Prostate gland (tissue), 2 donors: ENCODE results near the gene APOBEC3H.

Experiments
- POLR2AphosphoS5 ChIP-seq: sonication (generic); formaldehyde crosslinking; IDR thresholded peaks from one replicate; pipeline ENCODE4 v1.6.1; 2017; ENCODE audit warnings: antibody characterized with exemption
- TF ChIP-seq, protein P1 (sequence below), 4 experiments: fragments of 200-600 bp in 2 of 4; fragments of 450-650 bp in 2 of 4; sonication (generic) in 2 of 4; IDR thresholded peaks; 1 replicate in 3 of 4; 2 replicates in 1 of 4; pipeline ENCODE4 v1.5.1; 2016 to 2019; ENCODE audit warnings: antibody characterized with exemption in 4 of 4, mild to moderate bottlenecking in 2 of 4, moderate library complexity in 2 of 4

DNA sequence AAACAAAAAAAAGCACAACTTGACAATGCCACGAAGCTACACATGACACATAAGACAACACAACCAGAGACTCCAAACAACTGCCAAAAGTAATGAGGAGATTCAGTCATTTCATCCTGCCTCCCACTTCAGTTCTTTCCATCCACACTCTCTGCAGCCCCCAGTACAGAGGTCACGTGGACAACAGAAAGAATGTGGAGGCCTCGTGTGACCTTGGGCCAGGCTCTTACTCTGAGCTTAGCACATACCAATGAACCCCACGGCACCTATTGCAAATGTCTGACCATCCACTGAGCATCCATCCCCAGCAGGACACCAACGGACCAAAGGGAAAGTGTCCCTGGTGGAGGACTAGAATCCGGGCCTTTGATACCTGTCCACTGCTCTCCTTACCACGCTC is 42.9 kb downstream of the APOBEC3H start:
- TF ChIP-seq POLR2AphosphoS5, result no peak
- TF ChIP-seq, protein P1, sequence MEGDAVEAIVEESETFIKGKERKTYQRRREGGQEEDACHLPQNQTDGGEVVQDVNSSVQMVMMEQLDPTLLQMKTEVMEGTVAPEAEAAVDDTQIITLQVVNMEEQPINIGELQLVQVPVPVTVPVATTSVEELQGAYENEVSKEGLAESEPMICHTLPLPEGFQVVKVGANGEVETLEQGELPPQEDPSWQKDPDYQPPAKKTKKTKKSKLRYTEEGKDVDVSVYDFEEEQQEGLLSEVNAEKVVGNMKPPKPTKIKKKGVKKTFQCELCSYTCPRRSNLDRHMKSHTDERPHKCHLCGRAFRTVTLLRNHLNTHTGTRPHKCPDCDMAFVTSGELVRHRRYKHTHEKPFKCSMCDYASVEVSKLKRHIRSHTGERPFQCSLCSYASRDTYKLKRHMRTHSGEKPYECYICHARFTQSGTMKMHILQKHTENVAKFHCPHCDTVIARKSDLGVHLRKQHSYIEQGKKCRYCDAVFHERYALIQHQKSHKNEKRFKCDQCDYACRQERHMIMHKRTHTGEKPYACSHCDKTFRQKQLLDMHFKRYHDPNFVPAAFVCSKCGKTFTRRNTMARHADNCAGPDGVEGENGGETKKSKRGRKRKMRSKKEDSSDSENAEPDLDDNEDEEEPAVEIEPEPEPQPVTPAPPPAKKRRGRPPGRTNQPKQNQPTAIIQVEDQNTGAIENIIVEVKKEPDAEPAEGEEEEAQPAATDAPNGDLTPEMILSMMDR (IDR thresholded peaks at IDR 0.05), result no peak
